Stimulated activated CD4-positive, alpha-beta T cell treated with anti-CD3 and anti-CD28 coated beads, Interleukin-4, amount 100 ng/mL, for 1 hour (primary cell): ENCODE measurements around the gene TMEM43.
A peak's percentile ranks its signal among the peaks of the same experiment; 100 is the strongest.

Experiments used
- DNase-seq: peaks from one replicate; pipeline ENCODE4 v3.0.0-alpha.2; 2020

TMEM43 gene

DNA sequence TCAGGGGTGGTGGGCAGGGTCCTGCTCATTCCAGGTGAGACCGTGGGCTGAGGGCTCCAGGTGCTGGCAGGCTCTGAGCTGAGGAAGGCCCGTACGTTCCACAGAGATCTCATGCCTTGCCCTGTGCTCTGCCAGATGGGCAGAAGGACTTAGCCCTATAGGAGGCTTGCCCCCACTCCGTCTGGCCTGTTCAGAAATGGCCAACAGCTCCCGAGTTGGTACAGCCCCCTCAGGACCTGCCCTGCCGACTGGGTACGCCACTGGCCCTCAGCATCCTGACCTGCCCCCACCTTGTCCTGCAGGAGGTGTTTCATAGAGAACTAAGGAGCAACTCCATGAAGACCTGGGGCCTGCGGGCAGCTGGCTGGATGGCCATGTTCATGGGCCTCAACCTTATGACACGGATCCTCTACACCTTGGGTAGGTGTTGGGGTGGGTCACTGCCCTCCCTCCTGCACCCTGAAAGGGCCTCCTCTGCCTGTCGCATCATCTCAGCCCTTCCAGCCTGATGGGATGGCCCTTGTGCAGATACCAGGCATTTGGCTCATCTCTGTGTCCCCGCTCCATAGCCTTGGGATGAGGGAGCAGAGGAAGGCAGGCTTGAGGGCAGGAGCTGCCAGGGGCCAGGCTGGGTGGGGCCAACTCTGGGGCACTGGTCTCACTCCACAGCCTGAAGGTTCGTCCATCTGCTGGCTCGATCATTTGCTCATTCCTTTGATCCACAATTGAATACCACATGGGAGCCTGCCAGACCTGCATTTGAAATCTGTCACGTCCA, 14.2 kb downstream of the TMEM43 start:
- no peak for DNase-seq

DNA sequence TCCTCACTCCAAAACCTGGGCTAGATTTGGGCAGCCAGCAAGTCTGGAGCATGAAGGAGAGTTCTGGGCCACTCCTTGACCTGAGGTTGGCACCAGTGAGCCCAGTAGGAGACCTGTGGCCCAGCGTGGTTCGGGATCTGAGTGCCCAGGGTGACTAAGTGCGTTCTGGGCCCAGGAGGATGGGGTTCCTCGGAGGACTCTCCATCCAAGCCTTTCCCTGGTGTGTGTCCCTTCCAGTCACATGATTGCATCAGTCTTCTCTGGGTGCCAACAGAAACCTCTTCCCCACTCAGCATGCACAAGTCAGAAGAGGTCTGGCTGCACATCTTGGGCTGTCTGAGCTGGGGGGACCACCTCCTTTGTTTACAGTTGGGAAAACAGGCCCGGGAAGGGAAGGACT, 14.9 kb downstream of the TMEM43 start:
- no peak for DNase-seq

DNA sequence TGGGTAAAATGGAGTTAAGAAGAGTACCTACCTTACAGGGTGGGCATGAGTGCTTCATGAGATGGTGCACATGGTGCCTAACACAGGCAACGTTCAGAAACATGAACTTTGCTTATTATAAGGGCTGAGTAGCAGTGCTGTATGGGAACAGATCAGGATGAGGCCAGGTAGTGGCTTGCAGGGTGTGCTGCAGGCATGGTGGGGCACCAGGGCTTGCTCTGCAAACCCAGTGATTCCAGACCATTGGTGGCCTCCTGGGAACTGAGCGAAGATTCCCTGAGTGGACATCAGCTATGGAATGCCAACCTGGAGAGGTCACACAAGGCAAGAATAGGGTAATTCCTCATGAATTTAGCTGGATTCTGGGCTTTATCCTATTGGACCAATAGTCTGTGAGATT, 15.8 kb downstream of the TMEM43 start:
- no peak for DNase-seq

GRCh38 chr3:14141144-14141543, 16.3 kb downstream of the TMEM43 start:
- DNase-seq: no peak

DNA sequence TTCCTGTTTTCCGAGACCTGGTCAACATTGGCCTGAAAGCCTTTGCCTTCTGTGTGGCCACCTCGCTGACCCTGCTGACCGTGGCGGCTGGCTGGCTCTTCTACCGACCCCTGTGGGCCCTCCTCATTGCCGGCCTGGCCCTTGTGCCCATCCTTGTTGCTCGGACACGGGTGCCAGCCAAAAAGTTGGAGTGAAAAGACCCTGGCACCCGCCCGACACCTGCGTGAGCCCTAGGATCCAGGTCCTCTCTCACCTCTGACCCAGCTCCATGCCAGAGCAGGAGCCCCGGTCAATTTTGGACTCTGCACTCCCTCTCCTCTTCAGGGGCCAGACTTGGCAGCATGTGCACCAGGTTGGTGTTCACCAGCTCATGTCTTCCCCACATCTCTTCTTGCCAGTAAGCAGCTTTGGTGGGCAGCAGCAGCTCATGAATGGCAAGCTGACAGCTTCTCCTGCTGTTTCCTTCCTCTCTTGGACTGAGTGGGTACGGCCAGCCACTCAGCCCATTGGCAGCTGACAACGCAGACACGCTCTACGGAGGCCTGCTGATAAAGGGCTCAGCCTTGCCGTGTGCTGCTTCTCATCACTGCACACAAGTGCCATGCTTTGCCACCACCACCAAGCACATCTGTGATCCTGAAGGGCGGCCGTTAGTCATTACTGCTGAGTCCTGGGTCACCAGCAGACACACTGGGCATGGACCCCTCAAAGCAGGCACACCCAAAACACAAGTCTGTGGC, 16.9 kb downstream of the TMEM43 start:
- DNase-seq: no peak

DNA sequence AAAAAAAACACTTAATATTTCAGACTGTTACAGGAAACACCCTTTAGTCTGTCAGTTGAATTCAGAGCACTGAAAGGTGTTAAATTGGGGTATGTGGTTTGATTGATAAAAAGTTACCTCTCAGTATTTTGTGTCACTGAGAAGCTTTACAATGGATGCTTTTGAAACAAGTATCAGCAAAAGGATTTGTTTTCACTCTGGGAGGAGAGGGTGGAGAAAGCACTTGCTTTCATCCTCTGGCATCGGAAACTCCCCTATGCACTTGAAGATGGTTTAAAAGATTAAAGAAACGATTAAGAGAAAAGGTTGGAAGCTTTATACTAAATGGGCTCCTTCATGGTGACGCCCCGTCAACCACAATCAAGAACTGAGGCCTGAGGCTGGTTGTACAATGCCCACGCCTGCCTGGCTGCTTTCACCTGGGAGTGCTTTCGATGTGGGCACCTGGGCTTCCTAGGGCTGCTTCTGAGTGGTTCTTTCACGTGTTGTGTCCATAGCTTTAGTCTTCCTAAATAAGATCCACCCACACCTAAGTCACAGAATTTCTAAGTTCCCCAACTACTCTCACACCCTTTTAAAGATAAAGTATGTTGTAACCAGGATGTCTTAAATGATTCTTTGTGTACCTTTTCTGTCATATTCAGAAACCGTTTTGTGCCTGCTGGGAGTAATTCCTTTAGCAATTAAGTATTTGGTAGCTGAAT, 17.9 kb downstream of the TMEM43 start:
- DNase-seq: peak; percentile 29

DNA sequence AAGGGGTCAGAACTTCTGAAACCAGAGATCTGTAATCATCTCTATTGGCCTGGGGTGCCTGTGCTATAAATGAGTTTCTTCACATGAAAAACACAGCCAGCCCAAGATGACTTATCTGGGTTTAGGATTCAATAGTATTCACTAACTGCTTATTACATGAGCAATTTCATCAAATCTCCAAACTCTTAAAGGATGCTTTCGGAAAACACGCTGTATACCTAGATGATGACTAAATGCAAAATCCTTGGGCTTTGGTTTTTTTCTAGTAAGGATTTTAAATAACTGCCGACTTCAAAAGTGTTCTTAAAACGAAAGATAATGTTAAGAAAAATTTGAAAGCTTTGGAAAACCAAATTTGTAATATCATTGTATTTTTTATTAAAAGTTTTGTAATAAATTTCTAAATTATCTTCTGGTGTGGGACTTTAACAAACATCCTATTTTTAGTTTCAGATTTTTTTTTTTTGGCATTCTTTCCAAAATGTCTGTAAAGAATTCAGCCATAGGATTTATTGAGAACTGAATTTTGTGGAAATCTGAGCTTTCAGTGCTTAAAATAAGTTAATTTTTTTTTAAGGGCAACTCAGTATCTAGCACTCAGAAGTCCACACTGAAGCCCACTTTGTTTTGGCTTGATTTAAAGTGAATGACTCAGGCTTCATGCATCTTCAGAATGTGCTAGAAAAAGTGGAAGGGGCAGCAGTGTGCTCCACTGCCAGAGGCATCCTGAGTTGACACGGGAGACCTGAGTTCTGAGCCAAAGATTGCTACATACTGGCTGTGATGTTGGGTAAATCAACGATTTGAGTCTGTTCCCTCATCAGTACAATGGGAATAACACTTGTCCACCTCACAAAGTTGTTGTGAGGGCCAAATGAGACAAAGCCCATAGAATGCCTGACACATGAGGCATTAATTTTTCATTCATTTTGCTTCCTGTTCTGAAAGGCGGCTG, 18.7 kb downstream of the TMEM43 start:
- no peak for DNase-seq

DNA sequence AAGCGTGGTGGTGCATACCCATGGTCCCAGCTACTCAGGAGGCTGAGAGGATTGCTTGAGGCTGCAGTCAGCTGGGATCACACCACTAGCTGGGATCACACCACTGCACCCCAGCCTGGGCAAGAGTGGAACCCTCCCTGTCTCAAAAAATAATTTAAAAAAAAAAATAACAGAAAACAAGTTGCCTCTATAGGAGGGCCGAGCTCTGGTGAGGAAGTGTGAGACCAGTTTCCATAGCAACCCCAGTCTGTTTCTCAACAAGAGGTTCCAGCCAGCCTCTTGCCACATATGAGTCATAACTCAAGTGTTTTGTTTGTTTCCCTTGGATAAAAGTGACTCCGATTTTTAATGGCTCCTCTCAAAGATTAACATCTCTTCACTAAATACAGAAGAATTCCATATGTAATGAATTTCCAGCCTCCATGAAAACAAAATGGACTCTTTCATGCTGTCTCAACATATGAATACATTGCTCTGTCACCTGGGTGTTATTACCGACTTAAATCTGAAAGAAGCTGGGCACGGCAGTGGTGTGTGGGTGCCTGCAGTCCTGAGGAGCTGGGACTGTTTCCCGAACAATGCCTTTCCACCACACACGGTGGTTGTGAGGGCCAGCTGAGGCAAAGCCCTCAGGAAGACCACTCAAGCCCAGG, 19.7 kb downstream of the TMEM43 start:
- DNase-seq: no peak

DNA sequence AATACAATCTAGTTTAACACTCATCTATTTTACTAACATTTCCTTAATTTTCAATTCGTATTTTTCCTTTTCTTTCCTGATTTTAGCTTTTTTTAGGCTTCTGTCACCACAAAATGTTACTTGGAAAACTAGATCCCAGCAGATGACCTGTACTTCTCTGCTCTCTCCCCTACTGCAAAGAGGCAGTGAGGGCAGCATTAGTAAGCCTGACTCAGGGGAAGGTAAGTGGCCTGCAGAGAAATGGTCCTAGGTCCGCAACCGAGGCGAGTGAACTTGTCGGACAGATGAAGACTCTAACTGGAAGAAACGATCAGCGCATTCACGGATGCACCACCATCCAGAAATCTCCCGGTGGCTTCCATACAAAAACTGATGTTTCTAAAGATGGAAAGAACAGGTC, 20.4 kb downstream of the TMEM43 start:
- DNase-seq: no peak

GRCh38 chr3:14145670-14146380, 21.0 kb downstream of the TMEM43 start:
- DNase-seq: no peak

GRCh38 chr3:14146381-14147065, 21.7 kb downstream of the TMEM43 start:
- DNase-seq: no peak

GRCh38 chr3:14147066-14147435, 22.2 kb downstream of the TMEM43 start:
- no peak for DNase-seq

DNA sequence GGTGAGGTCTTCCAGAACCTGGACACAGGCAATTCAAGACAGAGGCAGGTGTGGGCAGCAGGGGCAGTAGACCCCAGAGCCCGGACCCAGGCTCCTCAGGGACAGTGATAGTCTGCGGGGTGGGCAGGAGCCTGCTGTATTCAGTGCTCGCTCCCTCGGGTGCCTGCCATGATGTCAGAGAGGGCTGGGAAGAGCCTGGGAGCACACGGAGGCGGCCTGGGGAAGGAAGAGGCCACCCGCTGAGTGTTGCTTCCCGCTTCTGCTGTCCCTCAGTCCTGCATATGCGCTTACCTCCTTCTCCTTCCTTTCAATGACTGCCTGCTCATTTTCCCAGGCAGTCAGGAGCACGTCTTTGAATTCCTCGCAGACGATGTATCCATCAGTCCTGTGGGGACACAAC, 22.8 kb downstream of the TMEM43 start:
- no peak for DNase-seq

DNA sequence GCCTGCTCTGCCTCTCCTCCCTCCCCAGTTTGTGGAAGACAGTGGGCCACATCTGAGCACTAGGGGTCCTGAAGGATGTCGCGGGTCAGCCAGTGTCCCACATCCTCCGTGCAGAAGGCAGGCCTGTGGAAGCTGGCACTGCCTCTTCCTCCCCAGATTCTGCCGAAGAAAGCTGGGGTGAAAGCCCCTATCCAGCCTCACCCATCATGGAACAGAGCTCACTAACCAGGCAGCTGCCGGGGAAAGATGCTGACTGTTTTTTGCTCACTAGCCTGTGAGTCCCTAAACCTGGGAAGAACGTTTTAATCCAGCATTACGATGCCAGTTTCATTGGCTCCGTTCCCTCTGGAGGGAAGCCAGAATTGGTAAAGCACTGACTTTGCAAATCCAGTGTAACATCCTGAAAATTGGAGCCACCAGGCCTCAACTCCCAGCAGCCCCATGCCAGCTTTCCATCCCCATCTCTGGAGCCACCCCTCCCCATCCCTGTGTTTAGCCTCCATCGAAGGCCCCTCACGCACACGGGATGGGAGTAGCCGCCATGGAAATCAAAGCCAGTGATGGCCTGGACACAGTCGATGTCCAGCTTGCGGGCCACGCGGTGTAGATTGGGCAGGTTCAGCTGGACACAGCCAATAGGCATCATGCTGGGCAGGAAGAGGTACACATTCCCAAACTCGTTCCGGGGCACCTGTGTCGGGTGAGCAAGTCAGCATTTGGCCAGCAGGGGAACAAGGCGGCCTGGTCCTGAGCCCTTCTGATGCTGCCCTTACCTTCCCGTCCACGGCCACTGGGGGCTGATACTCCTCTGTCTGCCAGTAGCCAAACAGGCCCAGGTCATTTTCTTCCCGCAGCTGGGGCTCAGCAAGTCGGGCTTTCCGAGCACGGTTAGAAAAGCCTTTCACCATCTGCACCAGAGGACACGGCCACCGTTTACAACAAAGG, 23.5 kb downstream of the TMEM43 start:
- no peak for DNase-seq

DNA sequence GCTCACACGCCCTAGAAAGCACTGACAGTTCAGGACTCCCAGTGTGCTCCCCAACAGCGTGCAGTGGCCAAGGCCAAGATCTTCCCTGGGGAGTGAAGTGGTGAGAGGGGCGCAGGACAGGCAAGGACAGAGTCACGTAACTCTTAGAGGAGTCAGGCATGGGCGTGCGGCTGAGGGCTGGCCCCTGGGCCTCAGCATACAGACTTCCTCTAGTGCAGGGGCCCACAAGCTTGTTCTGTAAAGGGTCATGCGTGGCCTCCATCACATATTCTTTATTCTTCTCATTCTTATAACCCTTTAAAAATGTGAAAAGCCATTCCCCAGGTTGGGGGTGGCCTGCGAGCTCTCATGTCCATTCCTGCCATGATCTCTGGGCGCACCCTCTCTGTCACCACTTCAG, 25.2 kb downstream of the TMEM43 start:
- DNase-seq: no peak

- no peak for DNase-seq
Observed at GRCh38 chr3:14150491-14151230, 25.8 kb downstream of the TMEM43 start.

GRCh38 chr3:14151471-14152083, 26.7 kb downstream of the TMEM43 start:
- DNase-seq: no peak

DNA sequence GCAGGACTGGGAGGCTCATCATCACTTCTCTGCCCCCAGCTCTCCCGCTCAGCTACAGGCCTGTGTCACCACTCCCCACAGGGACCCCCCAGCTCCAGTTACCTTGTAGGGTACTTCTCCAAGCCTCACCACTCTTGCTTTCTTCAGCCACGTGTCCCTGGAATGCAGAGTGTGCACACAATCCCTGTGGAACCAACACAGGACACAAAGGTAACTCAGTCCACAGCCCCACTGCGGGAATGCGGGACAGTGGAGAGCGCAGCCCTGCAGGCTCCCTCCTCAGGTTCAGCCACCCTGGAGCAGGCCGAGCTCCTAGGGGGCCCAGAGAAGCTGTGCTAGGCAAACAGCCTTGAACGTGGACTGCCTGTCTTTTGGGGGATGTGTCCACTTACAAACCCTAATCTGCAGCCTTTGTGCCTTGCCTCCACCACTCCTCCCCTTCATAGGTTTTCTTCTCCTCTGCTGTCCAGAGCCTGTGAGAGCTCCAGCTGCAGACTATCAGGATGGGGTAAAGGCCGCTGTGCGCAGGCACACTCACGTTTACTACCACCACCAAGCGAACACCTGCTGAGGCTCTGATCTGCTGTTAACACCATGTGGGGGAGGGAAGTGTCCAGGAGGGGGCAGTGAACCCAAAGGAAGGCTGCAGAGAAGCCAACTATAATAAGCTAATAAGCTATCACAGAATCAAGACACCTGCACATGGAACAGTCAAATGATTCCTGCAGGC, 27.5 kb downstream of the TMEM43 start:
- no peak for DNase-seq
